GM23338 (cell line): ENCODE data around the gene INHBB. TPM values are rescaled to one million over a fixed set of nuclear protein-coding genes. Genes with fewer than 3 reads are reported as not detected.

ENCODE experiments used
- ATAC-seq: fragments of 200-7000 bp; cut with Tn5 transposase; 3 replicates; pipeline ENCODE4 v1.9.1; 2020
- DNase-seq: peaks from one replicate; pipeline ENCODE4 v3.0.0-alpha.2; 2015; ENCODE audit warnings: low spot score
- H2AFZ ChIP-seq: fragments of 200-600 bp; sonication (generic); 2 replicates; pipeline ENCODE4 v1.8.0; 2016; ENCODE audit warnings: antibody characterized with exemption, mild to moderate bottlenecking, moderate library complexity
- H3F3A ChIP-seq: fragments of 200-600 bp; sonication (generic); replicated peaks from 2 replicates; pipeline ENCODE4 v1.8.0; 2017; ENCODE audit warnings: antibody characterized with exemption, mixed run types, low read depth
- H3K27ac ChIP-seq: fragments of 200-600 bp; sonication (generic); 2 replicates; pipeline ENCODE4 v1.6.1; 2016; ENCODE audit warnings: low read depth
- H3K27me3 ChIP-seq: fragments of 200-600 bp; sonication (generic); 2 replicates; pipeline ENCODE4 v1.8.0; 2016; ENCODE audit warnings: mild to moderate bottlenecking, mixed run types, moderate library complexity; ENCODE audit not compliant: insufficient read depth
- H3K36me3 ChIP-seq: fragments of 200-600 bp; sonication (generic); 2 replicates; pipeline ENCODE4 v1.8.0; 2016; ENCODE audit warnings: mild to moderate bottlenecking; ENCODE audit not compliant: insufficient read depth
- H3K4me1 ChIP-seq: fragments of 200-600 bp; sonication (generic); 2 replicates; pipeline ENCODE4 v1.8.0; 2016; ENCODE audit warnings: mild to moderate bottlenecking, moderate library complexity; ENCODE audit not compliant: insufficient read depth
- H3K4me2 ChIP-seq: fragments of 200-600 bp; sonication (generic); 2 replicates; pipeline ENCODE4 v1.7.1; 2017; ENCODE audit warnings: mixed run types
- H3K4me3 ChIP-seq: fragments of 200-600 bp; sonication (generic); 2 replicates; pipeline ENCODE4 v1.6.1; 2016; ENCODE audit warnings: mixed run types
- H3K79me2 ChIP-seq: fragments of 200-600 bp; sonication (generic); replicated peaks from 2 replicates; pipeline ENCODE4 v1.8.0; 2017; ENCODE audit warnings: mild to moderate bottlenecking; ENCODE audit not compliant: insufficient read depth
- H3K9me2 ChIP-seq: fragments of 200-600 bp; sonication (generic); 2 replicates; pipeline ENCODE4 v1.8.0; 2017; ENCODE audit not compliant: insufficient read depth
- H4K20me1 ChIP-seq: fragments of 200-600 bp; sonication (generic); replicated peaks from 2 replicates; pipeline ENCODE4 v1.8.0; 2017; ENCODE audit warnings: mild to moderate bottlenecking; ENCODE audit not compliant: insufficient read depth
- H3K27ac Mint-ChIP-seq: 2 replicates; pipeline ENCODE4 v1.8.0; 2020; ENCODE audit warnings: inconsistent platforms, mild to moderate bottlenecking, moderate library complexity, mixed read lengths
- H3K27me3 Mint-ChIP-seq: 3 replicates; pipeline ENCODE4 v1.8.0; 2022; ENCODE audit warnings: low read depth, mild to moderate bottlenecking, moderate library complexity, mixed read lengths, inconsistent platforms; ENCODE audit not compliant: insufficient read depth, poor library complexity
- H3K36me3 Mint-ChIP-seq: 3 replicates; pipeline ENCODE4 v1.8.0; 2021; ENCODE audit warnings: low read depth, mild to moderate bottlenecking, inconsistent platforms, moderate library complexity, mixed read lengths
- H3K4me1 Mint-ChIP-seq: 3 replicates; pipeline ENCODE4 v1.8.0; 2020; ENCODE audit warnings: mild to moderate bottlenecking, inconsistent platforms, mixed read lengths
- H3K4me3 Mint-ChIP-seq: 3 replicates; pipeline ENCODE4 v1.8.0; 2021; ENCODE audit warnings: moderate library complexity, mild to moderate bottlenecking, inconsistent platforms, mixed read lengths
- H3K9me3 Mint-ChIP-seq: 3 replicates; pipeline ENCODE4 v1.8.0; 2020; ENCODE audit warnings: moderate library complexity, mild to moderate bottlenecking, inconsistent platforms, mixed read lengths
- CREB1 ChIP-seq: fragments of 250-450 bp; sonication (Bioruptor Pico); IDR thresholded peaks from 2 replicates; pipeline ENCODE4 v1.5.0; 2020; ENCODE audit warnings: low read depth, mild to moderate bottlenecking, moderate library complexity
- EZH2 ChIP-seq: fragments of 200-600 bp; sonication (generic); IDR thresholded peaks from one replicate; pipeline ENCODE4 v1.8.0; 2017; ENCODE audit warnings: antibody characterized with exemption, mild to moderate bottlenecking, low read depth; ENCODE audit not compliant: unreplicated experiment
- EZH2phosphoT487 ChIP-seq: fragments of 200-600 bp; sonication (generic); IDR thresholded peaks from one replicate; pipeline ENCODE4 v1.8.1; 2018; ENCODE audit warnings: antibody characterized with exemption; ENCODE audit not compliant: unreplicated experiment
- JUNB ChIP-seq: IDR thresholded peaks from one replicate; pipeline ENCODE4 v1.6.1; 2016; ENCODE audit warnings: antibody characterized with exemption; ENCODE audit not compliant: unreplicated experiment
- NANOG ChIP-seq: IDR thresholded peaks from 2 replicates; pipeline ENCODE4 v1.6.1; 2016; ENCODE audit warnings: antibody characterized with exemption, borderline replicate concordance
- POLR2AphosphoS5 ChIP-seq: IDR thresholded peaks from 2 replicates; pipeline ENCODE4 v1.6.1; 2016; ENCODE audit warnings: antibody characterized with exemption, low read depth
- STAT1 ChIP-seq: IDR thresholded peaks from one replicate; pipeline ENCODE4 v1.6.1; 2016; ENCODE audit warnings: antibody characterized with exemption; ENCODE audit not compliant: unreplicated experiment
- ZNF114 ChIP-seq: fragments of 250-450 bp; sonication (Bioruptor Pico); IDR thresholded peaks from 2 replicates; pipeline ENCODE4 v1.5.0; 2020; ENCODE audit warnings: mild to moderate bottlenecking, moderate library complexity
- ZNF331 ChIP-seq: fragments of 250-450 bp; sonication (Bioruptor Pico); IDR thresholded peaks from 2 replicates; pipeline ENCODE4 v1.5.0; 2020; ENCODE audit warnings: low read depth, mild to moderate bottlenecking, moderate library complexity
- polyA plus RNA-seq: library from polyadenylated mRNA; unstranded; fragments of >200 nt; fragmentation: Nextera tagmentation; extraction: Ambion mirVana; gene quantifications from 2 replicates; pipeline ENCODE4 v1.2.1, GENCODE V29; 2016
- total RNA-seq: library from RNA; depleted of rRNA; stranded (reverse); fragments of >200 nt; shearing (Covaris generic); gene quantifications from 2 replicates; pipeline ENCODE4 v1.2.3, GENCODE V29; 2014
- TF ChIP-seq, protein P1 (sequence below): fragments of 250-450 bp; sonication (Bioruptor Pico); IDR thresholded peaks from 2 replicates; pipeline ENCODE4 v1.5.0; 2020; ENCODE audit warnings: mild to moderate bottlenecking, moderate library complexity
- TF ChIP-seq, protein P2 (sequence below): IDR thresholded peaks from 2 replicates; pipeline ENCODE4 v1.6.1; 2016; ENCODE audit warnings: antibody characterized with exemption
- TF ChIP-seq, protein P3 (sequence below), 2 experiments: fragments of 200-600 bp in 1 of 2; sonication (generic) in 1 of 2; conservative IDR thresholded peaks; 2 replicates each; pipeline versions ENCODE4 v1.5.1 to v1.6.1; 2016 to 2017; ENCODE audit warnings: antibody characterized with exemption in 2 of 2, low read depth in 2 of 2, mild to moderate bottlenecking in 2 of 2, moderate library complexity in 1 of 2
- TF ChIP-seq, protein P4 (sequence below): IDR thresholded peaks from one replicate; pipeline ENCODE4 v1.6.1; 2018; ENCODE audit warnings: antibody characterized with exemption; ENCODE audit not compliant: unreplicated experiment

Gene INHBB
- total and polyA plus RNA-seq, 2 experiments from 2014 or later = 0.21 TPM; not detected in 1

DNA sequence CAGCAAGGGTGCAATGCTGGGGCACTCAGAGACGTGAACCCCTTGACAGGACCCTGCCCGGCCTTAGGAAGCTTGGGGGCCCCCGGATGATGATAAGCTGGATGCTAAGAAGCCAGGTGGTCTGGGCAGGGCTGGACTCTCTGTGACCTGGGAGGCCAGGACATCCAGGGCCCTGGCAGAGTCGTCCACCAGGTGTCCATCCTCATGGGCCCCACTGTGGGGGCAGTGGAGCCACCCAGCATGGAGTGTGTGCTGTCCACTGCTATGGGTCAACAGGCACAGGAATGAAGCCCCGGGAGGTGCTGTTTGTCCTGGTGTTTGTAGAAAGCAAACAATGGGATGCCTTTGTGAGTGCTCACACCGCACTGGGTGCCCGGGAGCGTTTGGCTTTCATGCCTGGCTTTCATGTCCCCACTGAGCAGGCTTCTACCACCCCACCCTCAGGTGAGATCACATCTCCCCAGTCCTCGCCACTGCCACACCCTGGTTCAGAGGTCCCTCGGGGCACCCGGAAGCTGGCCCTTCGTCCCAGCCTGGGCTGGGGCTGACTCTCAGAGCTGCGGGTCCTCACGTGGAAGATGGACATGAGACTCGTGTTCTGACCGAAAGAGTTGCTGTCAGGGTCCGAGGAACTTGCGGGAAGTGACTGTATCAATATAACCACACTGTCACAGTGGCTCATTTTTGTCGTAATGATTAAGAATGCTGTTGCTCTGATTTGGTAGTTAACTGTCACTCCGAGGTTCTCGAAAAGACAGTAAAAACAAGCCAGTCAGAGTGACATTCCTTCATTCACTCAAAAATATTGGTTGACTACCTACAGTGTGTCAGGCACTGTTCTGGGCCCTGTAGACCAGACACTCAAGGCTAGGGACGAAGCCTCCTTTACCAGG lies 53.3 kb downstream of the INHBB start:
- no peak for ATAC-seq
- H2AFZ ChIP-seq = no peak overlapping the region

More for the DNA sequence above, 53.3 kb downstream of the INHBB start:
- H3K4me1 Mint-ChIP-seq = peaks cover 11% of the 10 kb centered on the region
- H3K27me3 Mint-ChIP-seq = peaks cover 28% of the 10 kb centered on the region
- Histone ChIP-seq H3K27me3 (no peaks in the 10 kb centered on the region), H3K79me2 (no peaks in the 10 kb centered on the region), H4K20me1 (no peaks in the 10 kb centered on the region), H3K4me2 (no peak overlapping the region), H3K36me3 (no peaks in the 10 kb centered on the region), H3K4me3 (no peak overlapping the region), H3K4me1 (0 out of 2 replicates have a peak, but pooled peaks cover 6% of the 10 kb centered on the region), H3K9me2 (no peaks in the 10 kb centered on the region), H3F3A (no peaks in the 10 kb centered on the region), H3K27ac (no peak overlapping the region)
- no peak overlapping the region for H3K27ac Mint-ChIP-seq
- no peaks in the 10 kb centered on the region for H3K9me3 Mint-ChIP-seq
- TF ChIP-seq CREB1 (no peak), POLR2AphosphoS5 (no peak), ZNF331 (CRISPR knock-in tag) (no peak), STAT1 (no peak), EZH2 (no peak), JUNB (no peak), ZNF114 (no peak), EZH2phosphoT487 (no peak), NANOG (no peak)
- TF ChIP-seq, protein P1, sequence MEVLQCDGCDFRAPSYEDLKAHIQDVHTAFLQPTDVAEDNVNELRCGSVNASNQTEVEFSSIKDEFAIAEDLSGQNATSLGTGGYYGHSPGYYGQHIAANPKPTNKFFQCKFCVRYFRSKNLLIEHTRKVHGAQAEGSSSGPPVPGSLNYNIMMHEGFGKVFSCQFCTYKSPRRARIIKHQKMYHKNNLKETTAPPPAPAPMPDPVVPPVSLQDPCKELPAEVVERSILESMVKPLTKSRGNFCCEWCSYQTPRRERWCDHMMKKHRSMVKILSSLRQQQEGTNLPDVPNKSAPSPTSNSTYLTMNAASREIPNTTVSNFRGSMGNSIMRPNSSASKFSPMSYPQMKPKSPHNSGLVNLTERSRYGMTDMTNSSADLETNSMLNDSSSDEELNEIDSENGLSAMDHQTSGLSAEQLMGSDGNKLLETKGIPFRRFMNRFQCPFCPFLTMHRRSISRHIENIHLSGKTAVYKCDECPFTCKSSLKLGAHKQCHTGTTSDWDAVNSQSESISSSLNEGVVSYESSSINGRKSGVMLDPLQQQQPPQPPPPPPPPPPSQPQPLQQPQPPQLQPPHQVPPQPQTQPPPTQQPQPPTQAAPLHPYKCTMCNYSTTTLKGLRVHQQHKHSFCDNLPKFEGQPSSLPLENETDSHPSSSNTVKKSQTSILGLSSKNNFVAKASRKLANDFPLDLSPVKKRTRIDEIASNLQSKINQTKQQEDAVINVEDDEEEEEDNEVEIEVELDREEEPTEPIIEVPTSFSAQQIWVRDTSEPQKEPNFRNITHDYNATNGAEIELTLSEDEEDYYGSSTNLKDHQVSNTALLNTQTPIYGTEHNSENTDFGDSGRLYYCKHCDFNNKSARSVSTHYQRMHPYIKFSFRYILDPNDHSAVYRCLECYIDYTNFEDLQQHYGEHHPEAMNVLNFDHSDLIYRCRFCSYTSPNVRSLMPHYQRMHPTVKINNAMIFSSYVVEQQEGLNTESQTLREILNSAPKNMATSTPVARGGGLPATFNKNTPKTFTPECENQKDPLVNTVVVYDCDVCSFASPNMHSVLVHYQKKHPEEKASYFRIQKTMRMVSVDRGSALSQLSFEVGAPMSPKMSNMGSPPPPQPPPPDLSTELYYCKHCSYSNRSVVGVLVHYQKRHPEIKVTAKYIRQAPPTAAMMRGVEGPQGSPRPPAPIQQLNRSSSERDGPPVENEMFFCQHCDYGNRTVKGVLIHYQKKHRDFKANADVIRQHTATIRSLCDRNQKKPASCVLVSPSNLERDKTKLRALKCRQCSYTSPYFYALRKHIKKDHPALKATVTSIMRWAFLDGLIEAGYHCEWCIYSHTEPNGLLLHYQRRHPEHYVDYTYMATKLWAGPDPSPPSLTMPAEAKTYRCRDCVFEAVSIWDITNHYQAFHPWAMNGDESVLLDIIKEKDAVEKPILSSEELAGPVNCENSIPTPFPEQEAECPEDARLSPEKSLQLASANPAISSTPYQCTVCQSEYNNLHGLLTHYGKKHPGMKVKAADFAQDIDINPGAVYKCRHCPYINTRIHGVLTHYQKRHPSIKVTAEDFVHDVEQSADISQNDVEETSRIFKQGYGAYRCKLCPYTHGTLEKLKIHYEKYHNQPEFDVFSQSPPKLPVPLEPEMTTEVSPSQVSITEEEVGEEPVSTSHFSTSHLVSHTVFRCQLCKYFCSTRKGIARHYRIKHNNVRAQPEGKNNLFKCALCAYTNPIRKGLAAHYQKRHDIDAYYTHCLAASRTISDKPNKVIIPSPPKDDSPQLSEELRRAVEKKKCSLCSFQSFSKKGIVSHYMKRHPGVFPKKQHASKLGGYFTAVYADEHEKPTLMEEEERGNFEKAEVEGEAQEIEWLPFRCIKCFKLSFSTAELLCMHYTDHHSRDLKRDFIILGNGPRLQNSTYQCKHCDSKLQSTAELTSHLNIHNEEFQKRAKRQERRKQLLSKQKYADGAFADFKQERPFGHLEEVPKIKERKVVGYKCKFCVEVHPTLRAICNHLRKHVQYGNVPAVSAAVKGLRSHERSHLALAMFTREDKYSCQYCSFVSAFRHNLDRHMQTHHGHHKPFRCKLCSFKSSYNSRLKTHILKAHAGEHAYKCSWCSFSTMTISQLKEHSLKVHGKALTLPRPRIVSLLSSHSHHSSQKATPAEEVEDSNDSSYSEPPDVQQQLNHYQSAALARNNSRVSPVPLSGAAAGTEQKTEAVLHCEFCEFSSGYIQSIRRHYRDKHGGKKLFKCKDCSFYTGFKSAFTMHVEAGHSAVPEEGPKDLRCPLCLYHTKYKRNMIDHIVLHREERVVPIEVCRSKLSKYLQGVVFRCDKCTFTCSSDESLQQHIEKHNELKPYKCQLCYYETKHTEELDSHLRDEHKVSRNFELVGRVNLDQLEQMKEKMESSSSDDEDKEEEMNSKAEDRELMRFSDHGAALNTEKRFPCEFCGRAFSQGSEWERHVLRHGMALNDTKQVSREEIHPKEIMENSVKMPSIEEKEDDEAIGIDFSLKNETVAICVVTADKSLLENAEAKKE = no peak
- TF ChIP-seq, protein P2, sequence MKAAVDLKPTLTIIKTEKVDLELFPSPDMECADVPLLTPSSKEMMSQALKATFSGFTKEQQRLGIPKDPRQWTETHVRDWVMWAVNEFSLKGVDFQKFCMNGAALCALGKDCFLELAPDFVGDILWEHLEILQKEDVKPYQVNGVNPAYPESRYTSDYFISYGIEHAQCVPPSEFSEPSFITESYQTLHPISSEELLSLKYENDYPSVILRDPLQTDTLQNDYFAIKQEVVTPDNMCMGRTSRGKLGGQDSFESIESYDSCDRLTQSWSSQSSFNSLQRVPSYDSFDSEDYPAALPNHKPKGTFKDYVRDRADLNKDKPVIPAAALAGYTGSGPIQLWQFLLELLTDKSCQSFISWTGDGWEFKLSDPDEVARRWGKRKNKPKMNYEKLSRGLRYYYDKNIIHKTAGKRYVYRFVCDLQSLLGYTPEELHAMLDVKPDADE = no peak
- TF ChIP-seq, protein P3, sequence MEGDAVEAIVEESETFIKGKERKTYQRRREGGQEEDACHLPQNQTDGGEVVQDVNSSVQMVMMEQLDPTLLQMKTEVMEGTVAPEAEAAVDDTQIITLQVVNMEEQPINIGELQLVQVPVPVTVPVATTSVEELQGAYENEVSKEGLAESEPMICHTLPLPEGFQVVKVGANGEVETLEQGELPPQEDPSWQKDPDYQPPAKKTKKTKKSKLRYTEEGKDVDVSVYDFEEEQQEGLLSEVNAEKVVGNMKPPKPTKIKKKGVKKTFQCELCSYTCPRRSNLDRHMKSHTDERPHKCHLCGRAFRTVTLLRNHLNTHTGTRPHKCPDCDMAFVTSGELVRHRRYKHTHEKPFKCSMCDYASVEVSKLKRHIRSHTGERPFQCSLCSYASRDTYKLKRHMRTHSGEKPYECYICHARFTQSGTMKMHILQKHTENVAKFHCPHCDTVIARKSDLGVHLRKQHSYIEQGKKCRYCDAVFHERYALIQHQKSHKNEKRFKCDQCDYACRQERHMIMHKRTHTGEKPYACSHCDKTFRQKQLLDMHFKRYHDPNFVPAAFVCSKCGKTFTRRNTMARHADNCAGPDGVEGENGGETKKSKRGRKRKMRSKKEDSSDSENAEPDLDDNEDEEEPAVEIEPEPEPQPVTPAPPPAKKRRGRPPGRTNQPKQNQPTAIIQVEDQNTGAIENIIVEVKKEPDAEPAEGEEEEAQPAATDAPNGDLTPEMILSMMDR (conservative IDR thresholded peaks at IDR 0.05; ENCODE audit: low read depth in 2 of 2) = no peak
- TF ChIP-seq, protein P4, sequence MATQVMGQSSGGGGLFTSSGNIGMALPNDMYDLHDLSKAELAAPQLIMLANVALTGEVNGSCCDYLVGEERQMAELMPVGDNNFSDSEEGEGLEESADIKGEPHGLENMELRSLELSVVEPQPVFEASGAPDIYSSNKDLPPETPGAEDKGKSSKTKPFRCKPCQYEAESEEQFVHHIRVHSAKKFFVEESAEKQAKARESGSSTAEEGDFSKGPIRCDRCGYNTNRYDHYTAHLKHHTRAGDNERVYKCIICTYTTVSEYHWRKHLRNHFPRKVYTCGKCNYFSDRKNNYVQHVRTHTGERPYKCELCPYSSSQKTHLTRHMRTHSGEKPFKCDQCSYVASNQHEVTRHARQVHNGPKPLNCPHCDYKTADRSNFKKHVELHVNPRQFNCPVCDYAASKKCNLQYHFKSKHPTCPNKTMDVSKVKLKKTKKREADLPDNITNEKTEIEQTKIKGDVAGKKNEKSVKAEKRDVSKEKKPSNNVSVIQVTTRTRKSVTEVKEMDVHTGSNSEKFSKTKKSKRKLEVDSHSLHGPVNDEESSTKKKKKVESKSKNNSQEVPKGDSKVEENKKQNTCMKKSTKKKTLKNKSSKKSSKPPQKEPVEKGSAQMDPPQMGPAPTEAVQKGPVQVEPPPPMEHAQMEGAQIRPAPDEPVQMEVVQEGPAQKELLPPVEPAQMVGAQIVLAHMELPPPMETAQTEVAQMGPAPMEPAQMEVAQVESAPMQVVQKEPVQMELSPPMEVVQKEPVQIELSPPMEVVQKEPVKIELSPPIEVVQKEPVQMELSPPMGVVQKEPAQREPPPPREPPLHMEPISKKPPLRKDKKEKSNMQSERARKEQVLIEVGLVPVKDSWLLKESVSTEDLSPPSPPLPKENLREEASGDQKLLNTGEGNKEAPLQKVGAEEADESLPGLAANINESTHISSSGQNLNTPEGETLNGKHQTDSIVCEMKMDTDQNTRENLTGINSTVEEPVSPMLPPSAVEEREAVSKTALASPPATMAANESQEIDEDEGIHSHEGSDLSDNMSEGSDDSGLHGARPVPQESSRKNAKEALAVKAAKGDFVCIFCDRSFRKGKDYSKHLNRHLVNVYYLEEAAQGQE = no peak
- DNase-seq = no peak
- H3K4me3 Mint-ChIP-seq = no peak overlapping the region
- H3K36me3 Mint-ChIP-seq = no peaks in the 10 kb centered on the region
